ENCODE results near the gene AFF2. TPM values are rescaled to one million over a fixed set of nuclear protein-coding genes. Genes with fewer than 3 reads are reported as not detected.

AFF2 gene
- total and polyA plus RNA-seq, 3 donors from 2014 or later: 4.7 to 28.1 (median 21.3) TPM

- TF ChIP-seq, protein P1, sequence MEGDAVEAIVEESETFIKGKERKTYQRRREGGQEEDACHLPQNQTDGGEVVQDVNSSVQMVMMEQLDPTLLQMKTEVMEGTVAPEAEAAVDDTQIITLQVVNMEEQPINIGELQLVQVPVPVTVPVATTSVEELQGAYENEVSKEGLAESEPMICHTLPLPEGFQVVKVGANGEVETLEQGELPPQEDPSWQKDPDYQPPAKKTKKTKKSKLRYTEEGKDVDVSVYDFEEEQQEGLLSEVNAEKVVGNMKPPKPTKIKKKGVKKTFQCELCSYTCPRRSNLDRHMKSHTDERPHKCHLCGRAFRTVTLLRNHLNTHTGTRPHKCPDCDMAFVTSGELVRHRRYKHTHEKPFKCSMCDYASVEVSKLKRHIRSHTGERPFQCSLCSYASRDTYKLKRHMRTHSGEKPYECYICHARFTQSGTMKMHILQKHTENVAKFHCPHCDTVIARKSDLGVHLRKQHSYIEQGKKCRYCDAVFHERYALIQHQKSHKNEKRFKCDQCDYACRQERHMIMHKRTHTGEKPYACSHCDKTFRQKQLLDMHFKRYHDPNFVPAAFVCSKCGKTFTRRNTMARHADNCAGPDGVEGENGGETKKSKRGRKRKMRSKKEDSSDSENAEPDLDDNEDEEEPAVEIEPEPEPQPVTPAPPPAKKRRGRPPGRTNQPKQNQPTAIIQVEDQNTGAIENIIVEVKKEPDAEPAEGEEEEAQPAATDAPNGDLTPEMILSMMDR (IDR thresholded peaks at IDR 0.05): no peak
- TF ChIP-seq POLR2A (IDR thresholded peaks at IDR 0.05): no peak
- Histone ChIP-seq H3K27me3 (no peaks in the 10 kb centered on the region), H3K9me3 (no peaks in the 10 kb centered on the region), H3K4me3 (no peak overlapping the region), H3K4me1 (no peaks in the 10 kb centered on the region), H3K36me3 (ENCODE audit: low read depth, missing control alignments) (no peaks in the 10 kb centered on the region), H3K27ac (no peak overlapping the region)
- 60 to 67% methylated on average over 1 of the region's 1 CpG for WGBS, 2 donors
- DNase-seq: no peak
- intact Hi-C loops (cut with DNase I; ENCODE audit: low total_unique reads): no loop called here
Measured at GRCh38 chrX:148872161-148872535, 371.7 kb downstream of the AFF2 start.

GRCh38 chrX:148872881-148873280 lies 372.5 kb downstream of the AFF2 start:
- H3K4me3 ChIP-seq: no peak overlapping the region
- intact Hi-C loops (cut with DNase I; ENCODE audit: low total_unique reads): no loop called here
- DNase-seq: no peak
- WGBS, 2 donors: 70 to 90% methylated on average over 2 to 4 of the region's 4 CpGs
- no peaks in the 10 kb centered on the region for H3K27me3 ChIP-seq
- no peaks in the 10 kb centered on the region for H3K4me1 ChIP-seq
- H3K36me3 ChIP-seq (ENCODE audit: low read depth, missing control alignments): no peaks in the 10 kb centered on the region
- TF ChIP-seq, protein P1 (IDR thresholded peaks at IDR 0.05): no peak
- no peak for TF ChIP-seq POLR2A (IDR thresholded peaks at IDR 0.05)
- H3K9me3 ChIP-seq: no peaks in the 10 kb centered on the region
- H3K27ac ChIP-seq: no peak overlapping the region

DNA sequence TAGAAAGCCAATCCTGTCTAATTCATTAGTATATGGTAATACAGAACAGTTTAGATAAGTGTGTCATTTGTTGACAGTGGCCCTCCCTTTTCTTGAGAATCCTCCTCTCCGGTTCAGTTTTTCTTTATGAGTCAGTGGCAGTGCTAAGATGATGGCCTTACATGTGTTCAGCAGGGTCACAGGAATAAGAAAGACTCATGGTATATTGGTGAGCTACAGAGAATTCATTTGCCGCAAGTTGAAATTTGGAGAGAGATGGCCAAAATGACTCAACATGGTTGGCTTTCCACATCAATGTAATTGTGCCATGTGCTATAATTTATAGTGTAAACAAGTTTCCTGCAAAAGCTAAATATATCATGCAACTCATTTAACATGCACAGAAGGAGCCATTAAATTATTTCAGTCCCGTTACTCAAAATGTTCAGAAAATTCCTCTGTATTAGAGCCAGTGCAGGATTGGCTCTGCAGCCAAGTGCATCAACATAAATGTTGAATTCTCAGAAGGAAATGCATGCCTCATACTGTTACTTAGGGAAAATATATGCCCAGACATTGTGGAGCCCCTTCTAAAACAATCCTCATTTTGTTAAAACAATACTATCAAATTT lies 374.3 kb downstream of the AFF2 start:
- H3K4me3 ChIP-seq: no peak overlapping the region
- no peaks in the 10 kb centered on the region for H3K27me3 ChIP-seq
- no peaks in the 10 kb centered on the region for H3K4me1 ChIP-seq
- no peak for DNase-seq
- H3K27ac ChIP-seq: no peak overlapping the region
- no peaks in the 10 kb centered on the region for H3K9me3 ChIP-seq
- TF ChIP-seq POLR2A (IDR thresholded peaks at IDR 0.05): no peak
- TF ChIP-seq, protein P1 (IDR thresholded peaks at IDR 0.05): no peak
- no peaks in the 10 kb centered on the region for H3K36me3 ChIP-seq (ENCODE audit: low read depth, missing control alignments)
- intact Hi-C loops (cut with DNase I; ENCODE audit: low total_unique reads): no loop called here
- WGBS, 2 donors: 84% methylated on average over 3 of the region's 3 CpGs

DNA sequence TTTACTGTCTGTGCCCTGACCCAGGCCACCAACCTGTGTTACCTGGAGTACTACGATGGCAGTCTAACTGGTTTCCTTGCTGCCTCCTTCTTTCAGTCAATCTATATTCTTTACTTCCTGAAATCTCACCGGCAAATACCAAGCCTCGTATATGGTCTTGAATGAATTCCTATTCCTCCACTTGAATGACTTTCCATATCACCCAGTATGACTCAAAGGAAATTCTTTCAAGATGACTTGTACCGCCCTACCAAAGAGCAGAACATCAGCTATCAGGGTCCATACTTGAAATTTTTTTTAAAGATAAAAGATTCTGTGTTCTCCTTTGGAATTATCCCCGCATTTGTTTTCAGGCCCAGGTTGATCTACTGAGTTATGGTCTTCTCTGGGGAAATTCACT lies 378.0 kb downstream of the AFF2 start:
- Histone ChIP-seq H3K27me3 (no peaks in the 10 kb centered on the region), H3K4me3 (no peak overlapping the region), H3K27ac (no peak overlapping the region), H3K9me3 (no peaks in the 10 kb centered on the region), H3K4me1 (no peaks in the 10 kb centered on the region), H3K36me3 (ENCODE audit: low read depth, missing control alignments) (no peaks in the 10 kb centered on the region)
- TF ChIP-seq POLR2A (IDR thresholded peaks at IDR 0.05): no peak
- TF ChIP-seq, protein P1 (IDR thresholded peaks at IDR 0.05): no peak
- intact Hi-C loops (cut with DNase I; ENCODE audit: low total_unique reads): no loop called here
- DNase-seq: no peak
- 91% methylated on average over 5 of the region's 5 CpGs for WGBS, 2 donors

DNA sequence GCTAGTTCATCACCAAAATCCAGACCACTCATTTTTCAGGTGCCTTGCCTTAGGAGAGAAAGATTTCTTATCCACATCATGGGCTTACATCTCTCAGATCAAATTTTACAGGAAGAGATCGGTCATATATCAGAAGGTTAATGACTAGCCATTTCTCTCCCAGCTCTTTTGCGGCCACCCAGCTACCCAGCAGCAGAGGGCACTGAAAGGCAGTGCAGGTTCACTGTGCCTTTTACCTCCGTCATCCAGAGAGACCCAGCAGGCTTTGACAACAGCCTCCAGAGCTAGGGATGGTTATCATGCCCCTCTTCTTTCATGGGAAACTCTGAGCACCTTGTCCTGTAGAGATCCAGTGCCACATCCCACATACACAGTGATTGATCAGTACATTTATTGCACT lies 384.8 kb downstream of the AFF2 start:
- Histone ChIP-seq H3K36me3 (ENCODE audit: low read depth, missing control alignments) (no peaks in the 10 kb centered on the region), H3K9me3 (no peaks in the 10 kb centered on the region), H3K27me3 (no peaks in the 10 kb centered on the region), H3K4me1 (no peaks in the 10 kb centered on the region), H3K4me3 (no peak overlapping the region), H3K27ac (no peak overlapping the region)
- no peak for DNase-seq
- WGBS, 2 donors: 91 to 96% methylated on average over 3 of the region's 3 CpGs
- intact Hi-C loops (cut with DNase I; ENCODE audit: low total_unique reads): no loop called here
- TF ChIP-seq, protein P1 (IDR thresholded peaks at IDR 0.05): no peak
- no peak for TF ChIP-seq POLR2A (IDR thresholded peaks at IDR 0.05)

Measured in testis (tissue), 3 donors.